ENCODE data around the gene OR5AC2. TPM values are rescaled to one million over a fixed set of nuclear protein-coding genes. Genes with fewer than 3 reads are reported as not detected.

OR5AC2 gene, protein sequence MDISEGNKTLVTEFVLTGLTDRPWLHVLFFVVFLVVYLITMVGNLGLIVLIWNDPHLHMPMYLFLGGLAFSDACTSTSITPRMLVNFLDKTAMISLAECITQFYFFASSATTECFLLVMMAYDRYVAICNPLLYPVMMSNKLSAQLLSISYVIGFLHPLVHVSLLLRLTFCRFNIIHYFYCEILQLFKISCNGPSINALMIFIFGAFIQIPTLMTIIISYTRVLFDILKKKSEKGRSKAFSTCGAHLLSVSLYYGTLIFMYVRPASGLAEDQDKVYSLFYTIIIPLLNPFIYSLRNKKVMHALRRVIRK
- not detected in 2 replicates for total RNA-seq

DNA sequence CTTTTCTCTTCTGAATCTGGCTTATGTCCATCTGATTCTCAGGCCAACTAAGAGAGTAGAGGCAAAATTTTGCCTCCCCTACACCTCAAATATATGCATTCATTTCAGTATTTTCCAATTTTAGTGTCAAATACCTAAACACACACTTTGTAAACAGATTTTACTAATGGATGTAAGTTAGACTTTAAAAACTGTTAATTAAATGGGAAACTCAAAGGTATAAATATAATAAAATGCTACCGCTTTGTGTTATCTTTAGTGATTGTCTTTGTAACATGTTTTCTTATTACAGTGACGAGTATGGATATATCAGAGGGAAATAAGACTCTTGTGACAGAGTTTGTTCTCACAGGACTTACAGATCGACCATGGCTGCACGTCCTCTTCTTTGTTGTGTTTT lies at the start of gene OR5AC2:
Gene OR5AC2 (plus strand): TSS at position 301 of the 400 bp plus-strand sequence. CDS start 0 bp downstream, at position 301.

DNA sequence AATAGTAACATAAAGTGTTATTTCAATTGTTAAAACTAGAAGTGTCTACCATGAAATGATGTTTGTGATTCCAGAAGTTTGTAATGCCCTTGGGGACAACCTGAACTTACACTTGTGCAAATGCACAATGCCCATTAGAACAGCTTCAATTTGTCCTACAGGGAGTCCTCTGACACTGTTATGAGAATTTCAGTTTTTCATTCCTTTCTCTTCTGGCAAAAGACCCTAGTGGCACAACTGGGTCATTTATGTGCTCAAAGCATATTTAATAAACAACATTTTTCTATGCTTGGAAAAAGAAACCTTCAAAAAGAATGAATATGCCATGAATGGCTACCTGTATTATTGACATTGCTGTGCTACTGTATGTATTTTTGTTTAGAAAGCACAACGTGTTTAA lies 43.4 kb downstream of the OR5AC2 start, which contains the start of gene OR5H1:
Gene OR5H1 (plus strand): TSS at position 301 of the 400 bp plus-strand sequence. CDS start 1,977 bp downstream, outside the sequence.

Other genes starting within 250 kb of the OR5AC2 start
- gene RIOX2, start 114.7 kb upstream of the OR5AC2 start, total RNA-seq, result 28.7 and 38.8 TPM in 2 replicates
- not detected in 2 replicates for gene GABRR3, start 51.9 kb upstream of the OR5AC2 start, total RNA-seq
- not detected in 2 replicates for gene OR5H1, start 43.5 kb downstream of the OR5AC2 start, total RNA-seq
- not detected in 2 replicates for gene OR5H14, start 60.3 kb downstream of the OR5AC2 start, total RNA-seq
- not detected in 2 replicates for gene OR5H15, start 79.5 kb downstream of the OR5AC2 start, total RNA-seq
- gene OR5H6, start 177.1 kb downstream of the OR5AC2 start, total RNA-seq, result not detected in 2 replicates
- gene OR5H2, start 195.3 kb downstream of the OR5AC2 start, total RNA-seq, result not detected in 2 replicates

Measured in mammary microvascular endothelial cell (primary cell).